Neural crest cell (in vitro differentiated cells): ENCODE measurements around the gene PZP. TPM values are rescaled to one million over a fixed set of nuclear protein-coding genes. Genes with fewer than 3 reads are reported as not detected.

Experiments
- DNase-seq: peaks from one replicate; pipeline ENCODE4 v3.0.0; 2021; ENCODE audit warnings: low read depth, mixed read lengths, low spot score
- H3K27ac Mint-ChIP-seq: one replicate; pipeline ENCODE4 v1.8.0; 2021; ENCODE audit warnings: mild to moderate bottlenecking, mixed read lengths; ENCODE audit not compliant: unreplicated experiment
- H3K27me3 Mint-ChIP-seq: 2 replicates; pipeline ENCODE4 v1.8.0; 2021; ENCODE audit warnings: low read depth, mild to moderate bottlenecking, mixed read lengths
- H3K36me3 Mint-ChIP-seq: 2 replicates; pipeline ENCODE4 v1.8.0; 2021; ENCODE audit warnings: low read depth, mild to moderate bottlenecking, mixed read lengths
- H3K4me1 Mint-ChIP-seq: 2 replicates; pipeline ENCODE4 v1.8.0; 2021; ENCODE audit warnings: mixed read lengths
- H3K4me3 Mint-ChIP-seq: one replicate; pipeline ENCODE4 v1.8.0; 2021; ENCODE audit warnings: mild to moderate bottlenecking, mixed read lengths
- H3K9me3 Mint-ChIP-seq: 2 replicates; pipeline ENCODE4 v1.8.0; 2021; ENCODE audit warnings: mixed read lengths
- microRNA-seq: library from miRNA; unstranded; fragments of <30 nt; microRNA quantifications from one replicate; pipeline ENCODE4, GENCODE V29; 2020
- total RNA-seq: library from RNA; stranded (reverse); gene quantifications from 2 replicates; pipeline ENCODE4 v1.2.1, GENCODE V29; 2021
- TF ChIP-seq, protein P1 (sequence below): fragments of 200-600 bp; sonication (generic); conservative IDR thresholded peaks from 2 replicates; pipeline ENCODE4 v1.5.0; 2021; ENCODE audit warnings: antibody characterized with exemption, mild to moderate bottlenecking

Gene PZP
- total RNA-seq, 1 donor from 2014 or later = not detected

- Mint-ChIP-seq H3K27ac (no peak overlapping the region), H3K9me3 (no peaks in the 10 kb centered on the region), H3K4me1 (no peaks in the 10 kb centered on the region), H3K27me3 (no peaks in the 10 kb centered on the region), H3K36me3 (no peaks in the 10 kb centered on the region), H3K4me3 (no peak overlapping the region)
- DNase-seq = no peak
- TF ChIP-seq, protein P1, sequence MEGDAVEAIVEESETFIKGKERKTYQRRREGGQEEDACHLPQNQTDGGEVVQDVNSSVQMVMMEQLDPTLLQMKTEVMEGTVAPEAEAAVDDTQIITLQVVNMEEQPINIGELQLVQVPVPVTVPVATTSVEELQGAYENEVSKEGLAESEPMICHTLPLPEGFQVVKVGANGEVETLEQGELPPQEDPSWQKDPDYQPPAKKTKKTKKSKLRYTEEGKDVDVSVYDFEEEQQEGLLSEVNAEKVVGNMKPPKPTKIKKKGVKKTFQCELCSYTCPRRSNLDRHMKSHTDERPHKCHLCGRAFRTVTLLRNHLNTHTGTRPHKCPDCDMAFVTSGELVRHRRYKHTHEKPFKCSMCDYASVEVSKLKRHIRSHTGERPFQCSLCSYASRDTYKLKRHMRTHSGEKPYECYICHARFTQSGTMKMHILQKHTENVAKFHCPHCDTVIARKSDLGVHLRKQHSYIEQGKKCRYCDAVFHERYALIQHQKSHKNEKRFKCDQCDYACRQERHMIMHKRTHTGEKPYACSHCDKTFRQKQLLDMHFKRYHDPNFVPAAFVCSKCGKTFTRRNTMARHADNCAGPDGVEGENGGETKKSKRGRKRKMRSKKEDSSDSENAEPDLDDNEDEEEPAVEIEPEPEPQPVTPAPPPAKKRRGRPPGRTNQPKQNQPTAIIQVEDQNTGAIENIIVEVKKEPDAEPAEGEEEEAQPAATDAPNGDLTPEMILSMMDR = no peak
Observed at GRCh38 chr12:9101018-9101687, 107.0 kb downstream of the PZP start.

GRCh38 chr12:9099552-9100190 is 108.5 kb downstream of the PZP start:
- TF ChIP-seq, protein P1 = no peak
- H3K36me3 Mint-ChIP-seq = no peaks in the 10 kb centered on the region
- H3K27ac Mint-ChIP-seq = no peak overlapping the region
- no peak overlapping the region for H3K4me3 Mint-ChIP-seq
- no peaks in the 10 kb centered on the region for H3K27me3 Mint-ChIP-seq
- no peaks in the 10 kb centered on the region for H3K4me1 Mint-ChIP-seq
- no peak for DNase-seq
- H3K9me3 Mint-ChIP-seq = no peaks in the 10 kb centered on the region

Small RNAs within 50 kb of the gene (microRNA-seq; reads per million reads assigned to microRNA genes)
- gene MIR1244-3 = not detected

Other genes with a start within 250 kb of the PZP start
- gene KLRG1, start 218.8 kb downstream of the PZP start, total RNA-seq = 5.8 and 7.0 TPM in 2 replicates
- 66.4 and 76.7 TPM in 2 replicates for gene A2M, start 92.5 kb downstream of the PZP start, total RNA-seq